Measurements from ENCODE around the gene LAD1.

LAD1 gene

DNA sequence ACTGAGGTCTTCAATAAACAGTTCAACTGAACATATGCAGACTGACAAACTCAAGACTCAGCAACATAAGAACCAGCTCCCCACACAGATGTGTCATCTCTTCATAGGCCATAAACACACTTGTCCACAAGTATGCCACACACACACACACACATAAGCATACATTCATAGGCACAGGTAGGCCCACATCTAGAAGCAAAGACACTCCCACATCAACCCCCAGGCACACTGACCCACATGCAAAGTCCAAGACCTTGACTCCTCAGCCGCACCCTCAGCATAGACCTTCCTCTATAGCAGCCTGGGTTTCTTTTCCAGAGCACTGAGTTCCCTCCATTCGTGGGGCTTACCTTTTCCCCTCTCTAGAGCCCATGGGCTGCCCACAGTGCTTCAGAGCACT, 1.4 kb downstream of the LAD1 start:
- TF ChIP-seq, protein P1, sequence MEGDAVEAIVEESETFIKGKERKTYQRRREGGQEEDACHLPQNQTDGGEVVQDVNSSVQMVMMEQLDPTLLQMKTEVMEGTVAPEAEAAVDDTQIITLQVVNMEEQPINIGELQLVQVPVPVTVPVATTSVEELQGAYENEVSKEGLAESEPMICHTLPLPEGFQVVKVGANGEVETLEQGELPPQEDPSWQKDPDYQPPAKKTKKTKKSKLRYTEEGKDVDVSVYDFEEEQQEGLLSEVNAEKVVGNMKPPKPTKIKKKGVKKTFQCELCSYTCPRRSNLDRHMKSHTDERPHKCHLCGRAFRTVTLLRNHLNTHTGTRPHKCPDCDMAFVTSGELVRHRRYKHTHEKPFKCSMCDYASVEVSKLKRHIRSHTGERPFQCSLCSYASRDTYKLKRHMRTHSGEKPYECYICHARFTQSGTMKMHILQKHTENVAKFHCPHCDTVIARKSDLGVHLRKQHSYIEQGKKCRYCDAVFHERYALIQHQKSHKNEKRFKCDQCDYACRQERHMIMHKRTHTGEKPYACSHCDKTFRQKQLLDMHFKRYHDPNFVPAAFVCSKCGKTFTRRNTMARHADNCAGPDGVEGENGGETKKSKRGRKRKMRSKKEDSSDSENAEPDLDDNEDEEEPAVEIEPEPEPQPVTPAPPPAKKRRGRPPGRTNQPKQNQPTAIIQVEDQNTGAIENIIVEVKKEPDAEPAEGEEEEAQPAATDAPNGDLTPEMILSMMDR (IDR thresholded peaks at IDR 0.05; ENCODE audit: low read depth, low read length, missing control alignments): no peak
- no peak for DNase-seq (ENCODE audit: low read depth)
- in situ Hi-C loops (cut with HindIII; ENCODE audit: low sequenced_read_pairs): loop anchor here (5.0 kb wide), 1 partner anchor 50 kb away; no protein-coding TSS in a partner anchor
- H3K4me3 ChIP-seq (ENCODE audit: low read depth, low read length): no peak overlapping the region

DNA sequence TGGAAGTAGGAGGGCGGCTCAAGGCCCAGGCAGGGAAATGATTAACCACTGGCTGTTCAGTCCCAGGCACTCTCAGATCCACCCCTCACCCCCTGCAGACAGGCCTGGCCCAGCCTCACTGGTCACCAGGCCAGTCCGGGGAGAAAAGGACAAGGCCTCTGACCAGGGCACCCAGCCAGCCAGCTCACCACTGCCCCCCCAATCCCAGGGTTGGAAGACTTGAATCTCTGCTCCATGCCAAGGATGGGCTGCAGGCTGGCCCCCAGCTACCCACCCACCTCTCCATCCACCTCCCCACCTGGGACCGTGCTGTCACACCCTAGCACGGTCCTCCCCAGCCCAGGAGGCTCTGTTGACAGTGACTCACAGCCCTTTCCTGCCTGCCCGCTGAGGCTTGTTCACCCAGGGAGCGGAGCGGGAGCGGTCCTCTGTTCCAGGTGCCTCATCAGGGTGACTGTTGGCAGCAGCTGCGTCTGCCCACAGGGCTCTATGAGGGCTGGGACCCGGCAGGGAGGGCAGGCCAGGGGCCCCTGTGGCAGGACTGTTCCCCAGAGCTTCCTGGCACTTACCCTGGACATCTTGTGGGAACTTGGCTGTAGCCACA, 2.2 kb downstream of the LAD1 start:
- in situ Hi-C loops (cut with HindIII; ENCODE audit: low sequenced_read_pairs): loop anchor here (5.0 kb wide), 1 partner anchor 50 kb away; no protein-coding TSS in a partner anchor
- TF ChIP-seq, protein P1 (IDR thresholded peaks at IDR 0.05; ENCODE audit: low read depth, low read length, missing control alignments): no peak
- no peak for DNase-seq (ENCODE audit: low read depth)
- H3K4me3 ChIP-seq (ENCODE audit: low read depth, low read length): no peak overlapping the region

DNA sequence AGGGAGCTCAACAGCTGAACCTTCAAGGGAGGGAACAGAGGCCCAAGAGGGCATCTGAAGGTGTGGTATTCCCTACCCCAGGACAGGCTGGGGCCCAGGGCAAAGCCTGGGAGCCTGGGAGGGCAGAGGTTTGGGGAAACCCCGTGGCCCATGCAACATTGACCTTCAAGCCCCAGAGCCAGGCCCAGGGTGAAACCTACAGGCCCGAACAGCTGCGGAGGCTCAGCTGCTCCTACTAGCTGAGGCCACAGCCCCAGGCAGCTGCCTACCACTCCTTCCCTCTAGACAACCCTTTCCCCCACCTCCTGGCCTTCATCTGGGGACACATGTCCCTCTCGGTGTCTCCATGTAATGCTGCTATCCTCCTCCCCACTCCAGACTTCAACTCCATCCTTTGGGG, 3.2 kb downstream of the LAD1 start:
- in situ Hi-C loops (cut with HindIII; ENCODE audit: low sequenced_read_pairs): loop anchor here (5.0 kb wide), 1 partner anchor 51 kb away; no protein-coding TSS in a partner anchor
- no peak overlapping the region for H3K4me3 ChIP-seq (ENCODE audit: low read depth, low read length)
- TF ChIP-seq, protein P1 (IDR thresholded peaks at IDR 0.05; ENCODE audit: low read depth, low read length, missing control alignments): no peak
- no peak for DNase-seq (ENCODE audit: low read depth)

DNA sequence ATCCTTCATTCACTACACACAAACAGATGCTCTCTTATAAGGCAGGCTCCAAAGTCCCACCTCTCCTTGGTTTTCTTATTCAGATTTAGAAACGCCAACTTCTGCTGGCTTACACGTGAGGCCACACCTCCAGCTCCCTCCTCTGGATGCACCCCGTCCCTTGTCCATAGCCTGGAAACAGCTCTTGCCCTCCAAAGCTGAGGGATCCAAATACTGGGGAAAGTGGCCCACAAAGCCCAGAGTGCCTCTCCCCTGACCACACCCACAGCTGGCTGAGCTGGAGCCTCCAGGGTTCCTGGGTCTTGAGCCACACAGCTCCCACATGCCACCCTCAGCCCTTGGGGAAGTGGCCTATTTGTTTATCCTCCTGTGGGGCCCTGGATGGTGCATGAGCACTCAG, 4.5 kb downstream of the LAD1 start:
- in situ Hi-C loops (cut with HindIII; ENCODE audit: low sequenced_read_pairs): no loop called here
- no peak overlapping the region for H3K4me3 ChIP-seq (ENCODE audit: low read depth, low read length)
- TF ChIP-seq, protein P1 (IDR thresholded peaks at IDR 0.05; ENCODE audit: low read depth, low read length, missing control alignments): no peak
- DNase-seq (ENCODE audit: low read depth): no peak

DNA sequence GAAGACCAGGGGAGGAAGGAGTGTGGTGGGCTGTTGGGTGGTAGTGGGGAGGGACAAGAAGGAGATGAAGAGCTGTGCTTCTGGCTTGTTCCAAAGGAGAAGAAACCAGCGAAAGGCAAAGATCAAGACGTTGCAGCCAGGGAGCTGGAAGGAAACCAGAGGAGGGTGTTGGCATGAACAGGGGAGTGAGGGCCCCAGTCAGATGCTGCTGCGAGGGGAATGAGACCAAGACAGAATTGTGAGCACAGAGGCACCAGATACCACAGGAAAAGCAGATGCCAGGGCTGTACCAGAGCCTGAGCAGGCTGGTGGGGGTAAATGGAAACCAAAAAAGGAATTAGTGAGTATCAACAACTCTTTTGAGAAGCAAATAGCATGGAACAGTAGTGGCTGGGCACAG, 6.0 kb downstream of the LAD1 start:
- TF ChIP-seq, protein P1 (IDR thresholded peaks at IDR 0.05; ENCODE audit: low read depth, low read length, missing control alignments): no peak
- no peak for DNase-seq (ENCODE audit: low read depth)
- in situ Hi-C loops (cut with HindIII; ENCODE audit: low sequenced_read_pairs): no loop called here
- no peak overlapping the region for H3K4me3 ChIP-seq (ENCODE audit: low read depth, low read length)

DNA sequence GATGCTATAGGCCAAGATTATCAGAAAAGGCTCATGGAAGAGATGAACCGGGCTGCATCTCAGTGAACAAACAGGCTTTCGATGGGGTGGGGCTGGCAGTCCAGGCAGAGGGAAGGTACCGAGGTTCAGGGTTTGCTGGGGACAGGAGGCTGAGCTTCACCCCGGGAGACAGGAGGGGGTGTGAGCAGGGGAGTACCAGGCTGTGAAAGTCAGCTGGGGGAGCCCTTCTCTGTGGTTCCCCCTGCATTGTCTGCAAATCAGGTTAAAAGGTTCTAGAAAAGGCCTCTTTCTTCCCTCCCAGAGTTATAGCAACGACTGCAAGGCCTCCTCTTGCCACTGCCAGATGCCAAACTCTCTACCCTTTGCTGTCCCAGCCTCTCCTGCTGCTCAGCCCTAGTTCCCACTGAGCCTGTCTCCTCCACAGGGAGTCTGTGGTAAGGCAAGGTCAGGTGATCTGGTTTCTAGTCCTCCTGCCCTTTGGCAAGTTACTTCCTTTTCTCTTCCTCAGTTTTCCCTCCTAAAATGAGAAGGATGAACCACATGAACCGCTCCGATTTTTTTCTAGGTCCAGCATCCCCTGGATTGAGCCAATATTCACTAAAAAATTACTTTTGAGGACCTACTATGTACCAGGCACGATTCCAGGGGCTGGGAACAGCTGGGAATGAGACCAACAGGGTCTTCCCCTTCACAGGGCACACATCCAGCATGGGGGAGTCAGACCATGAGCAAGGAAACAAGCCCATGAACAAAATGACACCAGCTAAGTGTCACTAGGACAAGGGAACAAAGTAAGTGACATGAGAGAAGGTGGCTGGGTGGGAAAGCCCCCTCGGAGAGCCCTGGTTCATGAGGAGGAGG, 7.2 kb downstream of the LAD1 start:
- TF ChIP-seq, protein P1 (IDR thresholded peaks at IDR 0.05; ENCODE audit: low read depth, low read length, missing control alignments): no peak
- DNase-seq (ENCODE audit: low read depth): no peak
- H3K4me3 ChIP-seq (ENCODE audit: low read depth, low read length): no peak overlapping the region
- in situ Hi-C loops (cut with HindIII; ENCODE audit: low sequenced_read_pairs): no loop called here
